ENCODE measurements around the gene NFYB.

Gene NFYB

DNA sequence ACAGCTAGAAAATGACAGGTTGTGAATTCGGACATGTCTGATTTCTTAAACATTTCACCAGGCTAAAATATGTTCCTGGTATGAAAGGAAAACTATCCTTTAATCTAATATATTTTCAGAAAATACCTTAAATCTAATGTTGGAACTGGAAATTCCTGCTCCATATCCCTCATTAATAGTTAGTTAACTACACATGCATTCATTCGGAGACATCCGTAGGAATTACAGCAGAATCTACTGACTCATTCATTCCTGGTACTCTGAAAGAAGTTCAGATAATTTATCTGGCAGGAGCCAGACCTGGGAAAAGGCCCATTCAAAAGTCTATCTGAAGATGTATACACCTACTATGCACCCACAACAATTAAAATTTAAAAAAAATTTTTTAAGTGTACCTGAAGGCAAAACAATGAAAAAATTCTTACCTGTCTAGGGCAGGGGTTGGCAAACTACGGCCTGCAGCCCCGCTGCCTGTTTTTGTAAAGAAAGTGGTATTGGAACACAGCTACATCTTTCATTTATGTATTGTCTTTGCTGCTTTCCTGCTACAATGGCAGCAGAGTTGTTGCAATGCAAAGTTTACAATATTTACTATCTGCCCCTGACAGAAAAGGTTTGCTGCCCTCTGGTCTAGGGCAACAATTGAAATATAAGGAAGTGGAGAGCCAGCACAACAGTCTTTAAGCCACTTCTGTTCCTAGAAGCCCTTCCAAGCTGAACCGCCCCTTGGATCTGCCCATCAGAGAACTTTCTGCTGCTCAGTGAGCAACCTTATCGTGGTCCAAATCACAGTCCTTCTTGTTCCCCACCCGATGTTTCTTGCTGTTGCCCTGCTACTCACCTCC is 17.9 kb upstream of the NFYB start:
- DNase-seq (ENCODE audit: low read depth in 2 of 2): no peak

DNA sequence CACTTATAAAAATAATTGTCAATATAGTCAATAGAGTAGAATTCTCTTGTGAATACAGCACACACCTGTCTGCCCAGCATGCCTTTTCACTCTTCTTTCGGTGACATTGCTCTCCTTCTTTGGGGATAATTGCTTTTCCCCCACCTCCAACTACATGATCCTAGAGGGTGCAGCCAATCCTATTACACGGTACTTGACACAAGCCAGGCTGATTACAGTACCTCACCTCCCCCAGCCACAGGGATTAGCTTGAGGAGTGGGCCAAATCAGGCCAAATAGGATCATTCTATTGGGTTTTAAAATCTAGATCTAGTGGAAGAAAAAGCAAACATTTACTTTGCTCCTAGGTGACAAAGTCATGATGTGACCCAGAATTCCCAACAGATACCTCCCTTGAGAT is 16.8 kb upstream of the NFYB start:
- DNase-seq (ENCODE audit: low read depth in 2 of 2): no peak

DNA sequence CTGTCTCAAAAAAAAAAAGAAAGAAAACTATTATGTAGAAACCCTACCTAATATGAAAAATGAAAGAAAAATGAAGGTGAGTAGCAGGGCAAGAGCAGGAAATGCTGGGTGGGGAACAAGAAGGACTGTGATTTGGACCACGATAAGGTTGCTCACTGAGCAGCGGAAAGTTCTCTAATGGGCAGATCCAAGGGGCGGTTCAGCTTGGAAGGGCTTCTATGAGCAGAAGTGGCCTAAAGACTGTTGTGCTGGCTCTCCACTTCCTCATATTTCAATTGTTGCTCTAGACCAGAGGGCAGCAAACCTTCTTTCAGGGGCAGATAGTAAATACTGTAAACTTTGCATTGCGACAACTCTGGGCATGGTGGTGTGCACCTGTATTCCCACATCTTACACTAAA is 16.3 kb upstream of the NFYB start:
- DNase-seq (ENCODE audit: low read depth in 2 of 2): no peak

DNA sequence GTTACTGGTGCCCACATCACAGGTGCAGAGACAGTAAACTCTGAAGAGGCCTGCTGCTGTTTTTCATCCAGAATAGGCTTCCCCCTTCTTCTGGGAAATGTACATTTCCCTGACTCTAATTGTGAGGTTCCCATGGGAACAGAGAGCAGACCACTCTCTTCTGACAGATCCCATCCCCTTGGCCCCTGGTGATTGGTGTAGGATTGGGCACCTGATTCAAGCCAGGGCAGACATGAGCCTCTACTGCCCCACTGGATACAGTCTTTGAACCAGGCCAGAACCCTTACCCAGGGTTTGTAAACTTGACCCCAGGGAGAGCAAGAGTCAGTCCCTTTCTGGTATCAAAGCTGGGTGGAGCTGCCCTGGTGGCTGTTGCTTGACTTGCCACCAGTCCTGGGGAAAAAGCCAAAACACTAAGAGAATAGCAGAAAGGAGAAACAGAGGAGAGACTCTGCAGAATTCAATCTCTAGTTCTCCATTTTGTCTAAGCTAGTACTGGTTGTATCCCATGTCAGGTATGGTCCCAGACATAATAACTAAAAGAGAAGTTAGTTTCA is 14.8 kb upstream of the NFYB start:
- DNase-seq (ENCODE audit: low read depth in 2 of 2): no peak

DNA sequence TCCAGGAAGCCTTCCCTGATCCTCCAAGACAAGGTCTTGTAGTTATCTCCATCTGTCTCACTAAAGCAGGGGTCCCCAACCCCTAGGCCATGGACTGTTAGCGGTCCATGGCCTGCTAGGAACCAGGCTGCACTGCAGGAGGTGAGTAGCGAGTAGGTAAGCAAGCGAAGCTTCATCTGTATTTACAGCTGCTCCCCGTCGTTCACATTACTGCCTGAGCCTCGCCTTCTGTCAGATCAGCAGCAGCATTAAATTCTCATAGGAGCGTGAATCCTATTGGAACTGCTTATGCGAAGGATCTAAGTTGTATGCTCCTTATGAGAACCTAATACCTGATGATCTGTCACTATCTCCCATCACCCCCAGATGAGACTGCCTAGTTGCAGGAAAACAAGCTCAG is 12.4 kb upstream of the NFYB start:
- no peak for DNase-seq (ENCODE audit: low read depth in 2 of 2)

DNA sequence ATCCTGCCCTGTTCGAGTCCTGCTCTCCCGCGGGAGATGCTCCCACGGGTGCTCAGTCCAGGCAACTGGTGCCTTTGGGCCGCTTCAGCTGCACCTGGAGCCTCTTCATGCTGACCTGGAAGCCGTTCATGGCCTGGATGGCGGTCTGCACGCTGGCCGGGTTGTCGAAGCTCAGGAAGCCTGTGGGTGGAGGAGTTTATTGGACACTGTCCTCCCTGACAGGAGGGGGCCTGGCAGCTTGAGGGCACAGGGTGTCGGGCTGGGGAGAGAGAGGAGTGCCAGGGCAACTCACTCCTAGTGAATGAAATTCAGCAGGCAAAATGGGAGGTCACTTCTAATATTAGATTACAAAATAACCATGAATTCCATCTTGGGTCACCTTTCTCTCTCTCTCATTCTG is 9.3 kb upstream of the NFYB start:
- DNase-seq (ENCODE audit: low read depth in 2 of 2): no peak

DNA sequence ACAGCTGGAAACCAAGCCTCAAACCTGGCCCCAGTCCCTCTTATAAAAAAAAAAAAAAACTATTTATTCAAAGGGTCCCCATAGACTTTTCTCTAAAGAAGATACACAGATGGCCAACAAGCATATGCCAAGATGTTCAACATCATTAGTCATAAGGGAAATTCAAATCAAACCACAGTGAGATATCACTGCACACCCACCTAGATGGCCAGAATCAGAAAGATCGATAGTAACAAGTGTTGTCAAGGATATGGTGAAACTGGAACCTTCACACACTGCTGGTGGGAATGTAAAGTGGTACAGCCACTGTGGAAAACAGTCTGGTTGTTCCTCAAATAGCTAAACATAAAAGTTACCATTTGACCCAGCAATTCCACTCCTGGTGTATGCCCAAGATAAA is 5.9 kb upstream of the NFYB start:
- no peak for DNase-seq (ENCODE audit: low read depth in 2 of 2)

DNA sequence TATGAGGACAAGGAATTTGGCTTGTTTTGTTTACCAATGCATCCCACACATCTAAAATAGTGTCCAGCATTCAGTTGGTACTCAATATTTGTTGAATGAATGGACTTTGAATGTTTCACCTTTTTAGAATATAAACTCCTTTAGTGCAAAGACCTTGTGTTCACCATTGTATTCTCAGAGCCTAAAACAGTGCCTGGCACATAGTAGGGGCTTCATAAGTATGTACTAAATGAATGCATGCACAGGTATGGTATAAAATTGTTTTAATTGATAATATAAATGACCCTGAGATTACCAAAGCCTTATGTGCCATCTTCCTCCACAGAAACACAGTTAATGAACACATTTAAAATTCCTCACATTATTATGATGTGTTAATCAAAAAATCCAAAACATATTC is 5.0 kb upstream of the NFYB start:
- DNase-seq (ENCODE audit: low read depth in 2 of 2): no peak

DNA sequence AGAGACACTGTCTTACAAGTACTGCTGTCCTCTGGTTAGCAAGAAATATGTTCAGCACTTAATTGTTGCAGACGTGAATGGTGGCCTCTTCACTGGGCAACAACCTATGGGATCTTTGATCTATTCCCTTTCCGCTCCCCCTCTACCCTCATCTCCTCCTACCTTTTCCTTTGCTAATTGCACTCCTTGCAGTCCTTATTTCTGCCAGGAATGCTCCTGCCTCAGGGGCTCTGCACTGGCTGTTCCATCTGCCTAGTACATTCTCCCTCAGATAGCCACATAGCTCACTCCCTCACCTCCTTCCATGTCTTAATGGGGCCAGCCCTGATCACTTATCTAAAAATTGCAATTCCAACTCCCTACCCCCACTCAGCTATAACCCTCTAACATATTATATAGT is 4.5 kb upstream of the NFYB start:
- DNase-seq (ENCODE audit: low read depth in 2 of 2): no peak

DNA sequence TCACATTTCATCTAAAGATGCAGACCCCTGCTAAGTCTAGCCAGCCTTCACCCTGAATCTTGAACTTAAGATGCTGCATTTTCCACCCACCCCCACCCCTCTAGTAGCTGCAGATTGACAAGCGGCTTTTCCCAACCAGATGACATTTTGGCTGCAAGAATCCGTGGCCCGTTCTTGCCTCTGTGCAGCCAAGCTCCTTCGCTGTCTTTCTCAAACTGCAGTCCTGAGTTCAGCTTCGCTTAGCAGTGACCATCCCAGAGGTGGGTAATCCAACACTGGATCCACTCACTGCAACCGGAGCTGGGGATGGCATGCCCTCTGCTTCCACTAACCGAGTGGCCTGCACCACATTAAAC is 765 bp upstream of the NFYB start:
- DNase-seq (ENCODE audit: low read depth in 2 of 2): no peak

DNA sequence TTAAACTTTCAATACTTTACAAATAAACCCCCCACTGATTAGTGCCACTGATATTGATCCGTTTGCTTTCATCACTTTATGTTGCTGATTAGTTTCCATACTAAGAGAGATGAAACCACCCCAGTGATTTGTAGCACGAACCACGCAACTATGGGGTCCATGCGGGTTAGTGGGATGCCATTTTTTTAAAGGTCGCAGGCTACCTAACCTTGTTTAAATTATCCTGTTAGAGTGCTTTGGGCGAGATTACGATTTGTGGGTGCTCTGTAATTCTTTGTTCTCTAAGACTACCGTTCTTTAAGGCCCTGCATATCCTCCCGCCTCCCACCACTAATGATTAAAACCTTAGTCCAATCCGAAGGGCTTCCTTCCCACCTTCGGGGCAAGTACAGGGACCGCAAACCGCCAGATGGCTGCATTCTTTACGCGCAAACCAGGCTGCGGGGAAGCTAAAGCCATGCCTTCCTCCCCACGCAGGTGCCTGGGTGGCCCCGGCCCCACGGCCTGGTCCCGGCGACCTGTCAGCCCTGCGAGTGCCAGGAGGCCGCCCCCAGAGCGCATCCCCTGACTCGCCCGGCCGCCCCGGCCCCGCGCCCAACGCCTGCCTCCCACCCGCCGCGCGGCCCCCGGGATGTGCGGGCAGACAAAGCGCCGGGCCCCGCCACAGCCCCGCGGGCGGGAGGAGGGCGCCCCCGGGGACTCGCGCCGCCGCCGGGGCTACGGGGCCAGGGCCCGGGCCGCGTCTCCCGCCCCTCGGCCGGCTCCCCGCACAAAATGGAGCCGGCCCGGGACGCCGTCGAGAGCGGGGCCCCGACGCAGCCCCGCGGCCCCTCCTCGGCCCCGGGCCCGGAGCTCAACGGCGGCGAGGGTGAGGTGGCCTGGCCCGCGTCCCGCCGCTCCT is 759 bp downstream of the NFYB start:
- peak in 1 of 2 donors; percentile 20 for DNase-seq (ENCODE audit: low read depth in 2 of 2)

DNA sequence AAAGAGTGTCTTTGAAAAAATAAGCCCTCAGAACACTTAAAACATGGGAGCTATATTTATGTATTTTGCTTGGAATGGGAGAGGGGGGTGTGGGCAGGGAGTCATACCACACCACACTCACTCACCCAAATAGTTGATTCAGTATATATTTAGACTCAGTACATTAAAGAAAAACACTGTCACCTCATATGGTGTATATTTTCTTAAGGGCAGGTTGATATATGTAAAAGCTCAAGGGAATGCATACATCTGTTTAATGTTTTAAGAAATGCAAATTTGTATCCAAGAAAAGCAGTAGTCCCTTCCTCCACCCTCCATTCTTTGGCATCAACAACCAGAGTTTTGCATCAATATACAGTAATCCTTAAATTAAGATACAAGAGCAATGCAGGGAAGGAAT is 1.4 kb downstream of the NFYB start:
- no peak for DNase-seq (ENCODE audit: low read depth in 2 of 2)

DNA sequence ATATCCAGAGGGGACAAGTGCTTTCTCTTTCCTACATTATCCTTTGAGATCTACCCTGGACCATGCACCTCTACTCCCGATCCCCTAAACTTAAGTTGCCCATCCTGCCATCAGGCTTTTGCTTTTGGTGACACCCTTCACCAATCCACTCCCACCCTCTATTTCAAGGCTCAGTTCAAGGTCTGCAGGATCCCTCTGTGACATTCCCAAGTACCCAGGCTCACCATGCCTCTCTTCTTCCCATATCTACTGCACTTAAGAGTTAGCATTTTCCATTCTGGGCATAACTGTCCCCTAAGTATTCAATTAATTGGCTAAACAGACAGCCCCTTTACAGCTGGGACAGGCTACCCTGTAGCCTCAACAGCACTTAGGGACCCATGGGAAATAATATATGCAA is 3.1 kb downstream of the NFYB start:
- no peak for DNase-seq (ENCODE audit: low read depth in 2 of 2)

DNA sequence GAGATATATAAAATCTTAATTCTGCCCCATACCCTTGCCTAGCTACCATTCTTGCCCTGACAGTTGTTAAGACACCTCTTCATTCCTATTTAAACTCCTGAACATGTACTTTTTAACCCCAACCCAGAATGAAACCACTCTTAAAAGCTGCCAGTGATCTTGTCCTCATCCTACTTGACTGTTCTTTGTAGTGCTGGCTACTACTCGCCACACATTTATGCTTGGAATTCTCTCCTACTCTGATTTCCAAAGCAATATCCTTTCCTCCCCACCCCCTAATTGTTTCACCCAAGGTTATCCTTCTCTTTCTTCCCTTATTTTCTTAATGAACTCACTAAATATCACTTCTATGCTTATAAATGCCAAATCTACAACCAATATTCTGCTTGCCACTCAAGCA is 4.1 kb downstream of the NFYB start:
- DNase-seq (ENCODE audit: low read depth in 2 of 2): no peak

DNA sequence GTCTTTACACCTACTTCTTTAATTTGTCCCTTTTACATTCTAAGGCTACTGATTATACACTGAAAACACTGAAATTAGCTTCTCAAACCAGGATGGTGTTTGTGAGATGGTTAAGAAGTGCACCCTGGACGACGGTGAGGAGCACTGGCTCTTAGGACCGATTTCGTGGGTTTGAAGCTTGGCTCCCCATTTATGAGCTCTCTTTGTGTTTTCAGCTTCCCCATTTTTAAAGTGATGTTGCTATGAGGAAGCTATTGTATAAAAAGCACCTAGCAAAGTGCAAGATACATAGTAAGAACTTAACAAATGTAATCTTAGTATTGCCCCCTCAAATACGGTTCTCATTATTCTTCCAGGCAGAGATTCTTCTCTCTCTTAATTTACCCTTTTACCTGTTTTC is 4.7 kb downstream of the NFYB start:
- DNase-seq (ENCODE audit: low read depth in 2 of 2): no peak

DNA sequence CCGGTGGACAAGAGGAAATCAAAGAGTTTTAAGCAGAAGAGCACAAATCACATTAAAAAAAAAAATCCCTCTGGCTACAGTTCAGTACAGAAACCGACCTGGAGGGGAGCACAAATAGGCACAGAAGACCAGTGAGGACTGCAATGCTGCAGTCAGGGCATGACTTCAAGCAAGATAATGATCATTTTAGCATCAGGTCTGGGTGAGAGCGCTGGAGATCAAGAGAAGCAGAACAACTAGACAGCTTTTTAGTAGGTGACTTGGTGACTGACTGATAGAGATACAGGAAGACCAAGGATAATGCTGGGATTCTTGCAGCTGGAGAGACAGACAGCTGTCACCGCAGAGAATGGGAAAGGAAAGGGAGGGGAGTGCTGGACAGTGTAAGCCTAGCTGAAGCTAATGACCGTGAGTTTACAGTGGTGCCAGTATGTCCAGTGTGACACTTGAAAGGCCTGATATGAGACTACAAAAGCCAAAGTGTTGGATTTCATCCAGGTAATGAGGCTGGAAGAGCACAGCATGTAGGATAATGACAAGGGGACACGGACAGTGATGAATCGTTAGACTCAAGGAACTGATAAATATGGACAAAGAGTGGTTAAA is 5.6 kb downstream of the NFYB start:
- DNase-seq (ENCODE audit: low read depth in 2 of 2): no peak

DNA sequence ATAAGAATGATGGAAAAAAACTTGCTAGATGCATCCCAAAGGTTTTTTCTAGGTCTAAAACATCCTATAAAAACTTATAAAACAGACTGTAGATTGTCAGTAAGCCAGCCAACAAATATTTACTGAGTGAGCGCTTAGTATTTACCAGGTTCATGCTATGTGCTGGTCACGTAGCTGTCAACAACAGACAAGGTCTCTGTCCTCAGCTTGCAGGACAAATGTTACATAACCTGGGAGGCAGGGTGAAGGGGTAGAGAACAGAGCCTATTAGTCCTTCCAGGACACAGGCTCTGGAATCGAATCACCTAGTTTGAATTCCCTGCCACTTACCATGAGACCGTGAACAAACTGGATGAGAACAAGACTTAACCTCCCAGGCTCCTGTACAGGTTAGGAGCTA is 6.4 kb downstream of the NFYB start:
- DNase-seq (ENCODE audit: low read depth in 2 of 2): no peak

DNA sequence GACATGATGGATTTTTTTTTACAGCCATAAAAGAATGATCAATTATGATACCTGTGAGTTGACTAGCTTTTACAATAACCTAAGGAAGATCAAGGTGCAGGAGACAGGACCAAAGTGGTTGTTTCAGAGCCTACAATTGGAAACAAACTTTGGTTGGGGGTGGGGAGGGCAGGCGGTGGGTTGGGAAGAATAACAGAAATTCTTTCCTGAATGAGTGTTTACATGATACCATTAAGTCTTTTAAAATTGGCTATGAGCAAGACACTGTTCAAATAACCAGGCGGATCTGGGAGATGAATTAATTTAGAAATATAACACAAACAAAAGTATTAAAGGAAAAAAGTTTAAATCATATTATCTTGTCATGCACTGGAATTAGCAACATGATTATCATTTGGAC is 7.2 kb downstream of the NFYB start:
- DNase-seq (ENCODE audit: low read depth in 2 of 2): no peak

DNA sequence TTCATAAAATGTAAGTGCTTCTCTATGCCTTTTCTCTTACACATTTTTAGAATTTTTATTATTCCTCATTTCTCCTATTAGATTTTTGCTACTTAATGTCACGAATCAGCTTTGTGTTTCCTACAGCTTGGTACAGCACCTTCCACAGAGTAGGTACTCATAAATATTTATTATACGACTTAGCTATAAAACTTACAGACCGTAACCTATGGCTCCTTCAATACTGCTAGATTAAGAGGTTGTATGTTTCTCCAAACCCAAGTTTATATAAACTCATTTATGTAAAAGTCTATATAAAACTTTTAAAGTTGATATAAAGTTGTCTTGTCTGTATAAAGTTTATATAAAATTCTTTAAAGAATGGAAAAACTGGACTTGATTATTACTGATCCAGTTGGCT is 11.5 kb downstream of the NFYB start:
- no peak for DNase-seq (ENCODE audit: low read depth in 2 of 2)

DNA sequence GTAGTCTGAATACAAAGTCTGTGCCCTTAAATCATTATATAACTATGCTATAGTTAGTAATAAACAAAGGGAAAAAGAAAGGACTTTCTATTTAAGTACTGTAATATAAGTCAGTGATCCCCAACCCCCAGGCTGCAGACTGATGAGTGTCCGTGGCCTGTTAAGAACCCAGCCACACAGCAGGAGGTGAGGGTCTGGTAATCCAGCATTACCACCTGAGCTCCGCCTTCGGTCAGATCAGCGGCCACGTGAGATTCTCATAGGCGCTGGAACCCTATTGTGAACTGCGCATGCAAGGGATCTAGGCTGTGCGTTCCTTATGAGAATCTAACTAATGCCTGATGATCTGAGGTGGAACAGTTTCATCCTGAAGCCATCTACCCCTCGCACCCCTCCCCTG is 15.7 kb downstream of the NFYB start:
- no peak for DNase-seq (ENCODE audit: low read depth in 2 of 2)

DNA sequence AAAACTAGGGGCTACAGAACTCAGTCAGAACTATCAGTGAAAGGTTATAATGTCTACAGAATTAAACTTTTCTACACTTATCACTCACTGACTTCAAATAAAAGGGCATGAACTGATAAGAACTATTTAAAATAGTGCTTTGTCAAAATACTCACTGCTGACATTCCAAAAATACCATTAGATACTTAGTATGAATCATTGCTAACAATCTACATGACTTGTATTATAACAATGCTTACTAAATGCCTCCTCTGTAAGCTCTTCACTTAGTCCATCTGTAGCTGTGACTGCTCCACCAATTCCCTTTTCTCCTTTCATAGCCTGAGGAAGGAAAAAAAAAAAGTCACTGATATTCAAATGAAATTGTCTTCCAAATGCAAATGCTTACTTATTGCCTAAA is 17.0 kb downstream of the NFYB start:
- no peak for DNase-seq (ENCODE audit: low read depth in 2 of 2)

DNA sequence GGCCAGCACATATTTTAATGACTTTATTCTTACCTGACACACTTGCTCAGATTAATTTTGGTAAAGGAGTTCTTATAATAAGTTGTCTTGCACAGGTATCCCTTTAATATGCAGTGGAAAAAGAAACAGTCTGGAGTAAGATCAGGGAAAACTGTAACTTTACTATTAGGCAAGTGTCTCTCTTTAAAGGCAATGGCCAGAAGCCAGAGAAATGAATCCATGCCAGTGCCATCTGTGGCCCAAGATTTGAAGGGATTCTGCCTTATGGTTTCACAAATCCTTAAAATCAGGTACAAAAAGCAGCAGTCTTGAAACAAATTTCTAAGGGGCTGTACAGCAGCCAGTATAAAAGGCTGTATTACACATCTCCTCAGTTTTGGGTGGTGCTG is 22.4 kb downstream of the NFYB start:
- no peak for DNase-seq (ENCODE audit: low read depth in 2 of 2)

Measured in stimulated activated CD8-positive, alpha-beta memory T cell treated with anti-CD3 and anti-CD28 coated beads, Interleukin-7, amount 100 ng/mL, for 1 hour (primary cell).